Activated CD8-positive, alpha-beta memory T cell treated with anti-CD3 and anti-CD28 coated beads for 1 hour (primary cell): ENCODE data around the gene SEPTIN10.
"Not testable (repeated sequence)": the region's sequence is repeated elsewhere in the genome, so short reads cannot be mapped to it uniquely, and the experiment has no call there.

Experiments used
- DNase-seq, 2 donors: peaks; one replicate each; pipeline ENCODE4 v3.0.0-alpha.2; 2020; ENCODE audit warnings: low read depth in 1 of 2; ENCODE audit errors: extremely low read depth in 1 of 2

The SEPTIN10 gene

GRCh38 chr2:109607766-109608165, 6.0 kb downstream of the SEPTIN10 start:
- DNase-seq: no peak

- no peak for DNase-seq
Measured at GRCh38 chr2:109604597-109604996, 9.2 kb downstream of the SEPTIN10 start.

DNA sequence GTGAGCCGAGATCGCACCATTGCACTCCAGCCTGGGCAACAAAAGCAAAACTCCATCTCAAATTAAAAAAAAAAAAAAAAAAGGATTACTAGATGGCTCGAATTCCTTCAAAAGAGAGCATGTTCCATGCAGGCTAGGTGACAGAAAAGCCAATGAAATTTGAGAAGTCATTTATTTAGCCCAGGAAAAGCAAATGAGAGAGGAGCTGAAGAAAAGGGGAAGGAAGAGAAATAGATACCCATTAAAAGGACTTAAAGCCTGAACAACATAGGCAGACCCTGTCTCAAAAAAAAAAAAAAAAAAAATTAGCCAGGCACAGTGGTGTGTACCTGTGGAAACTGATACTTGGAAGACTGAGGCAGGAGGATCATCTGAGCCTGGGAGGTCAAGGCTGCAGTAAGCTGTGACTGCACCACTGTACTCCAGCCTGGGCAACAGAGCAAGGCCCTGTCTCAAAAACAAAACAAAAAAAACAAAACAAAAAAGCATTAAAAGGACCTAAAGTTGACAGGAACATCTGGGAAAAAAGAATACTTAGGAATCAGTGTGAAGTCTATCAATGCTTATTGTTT, 11.1 kb downstream of the SEPTIN10 start:
- no peak for DNase-seq

- no peak for DNase-seq
Measured at GRCh38 chr2:109601783-109602182, 12.0 kb downstream of the SEPTIN10 start.

DNA sequence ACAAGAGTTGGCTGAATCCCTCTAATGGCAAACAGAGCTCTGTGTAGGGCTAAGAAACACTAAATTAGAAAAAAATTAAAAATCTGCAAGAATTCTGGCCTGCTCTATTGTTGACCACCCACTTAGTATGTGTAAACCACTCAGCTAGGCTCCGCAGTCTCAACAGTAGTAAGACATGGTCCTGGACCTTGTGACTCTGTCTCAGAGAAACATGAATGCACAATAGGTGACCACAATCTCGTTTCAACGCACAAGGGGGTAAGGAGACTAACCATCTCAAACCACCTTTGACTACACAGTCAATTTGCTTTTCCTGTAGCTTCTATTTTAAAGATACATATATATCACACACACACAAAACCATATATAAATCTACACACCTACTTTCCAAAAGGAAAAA, 16.5 kb downstream of the SEPTIN10 start:
- no peak for DNase-seq

DNA sequence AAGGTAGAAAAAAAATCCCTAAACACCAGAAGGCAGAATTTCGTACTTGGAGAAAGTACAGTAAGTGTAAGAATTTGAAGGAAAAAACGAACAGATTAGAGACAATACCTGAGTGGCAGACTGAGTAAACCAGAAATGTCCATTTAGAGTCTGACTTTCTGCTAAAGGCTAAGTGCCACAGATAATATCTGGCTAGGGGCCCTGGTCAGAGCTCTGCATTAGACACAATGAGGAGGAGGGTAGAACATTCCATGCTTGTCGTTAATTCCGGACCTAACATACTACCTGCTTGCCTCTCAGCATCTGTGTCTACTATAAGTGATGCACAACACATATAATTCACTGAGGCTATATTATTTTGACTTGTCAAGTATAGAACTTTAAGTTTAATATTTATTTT, 18.1 kb downstream of the SEPTIN10 start:
- no peak for DNase-seq

DNA sequence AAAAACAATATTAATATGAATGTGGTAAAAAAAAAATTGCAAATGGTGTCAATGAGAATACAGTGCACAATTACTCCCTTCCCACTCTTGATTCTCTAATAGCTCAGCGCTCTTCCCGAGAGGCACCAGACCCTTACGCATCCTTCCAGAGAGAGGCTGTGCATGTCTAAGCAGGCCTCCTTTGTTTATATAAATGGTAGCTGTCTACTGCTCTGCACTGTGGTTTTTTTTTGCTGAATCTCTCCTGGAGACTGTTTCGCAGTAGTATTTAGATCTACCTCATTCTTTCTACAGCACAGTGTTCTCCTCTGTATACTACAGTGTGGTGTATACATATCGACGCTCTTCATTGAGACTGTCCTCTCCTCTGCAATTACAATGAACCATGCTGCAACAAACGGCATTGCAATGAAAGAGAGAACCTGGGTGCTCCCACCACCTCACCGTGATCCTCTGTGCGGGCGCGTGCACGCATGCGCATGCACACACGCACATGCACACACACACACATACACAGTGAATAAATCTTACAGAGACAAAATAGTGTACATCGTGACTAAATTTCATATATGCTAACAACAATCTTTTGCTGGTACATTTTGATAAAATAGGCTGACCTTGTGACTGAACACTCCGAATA, 19.4 kb downstream of the SEPTIN10 start:
- DNase-seq: no peak

GRCh38 chr2:109592905-109593304, 20.9 kb downstream of the SEPTIN10 start:
- DNase-seq: no peak

GRCh38 chr2:109591206-109591605, 22.6 kb downstream of the SEPTIN10 start:
- DNase-seq: no peak

- no peak for DNase-seq
Measured at GRCh38 chr2:109586687-109587086, 27.1 kb downstream of the SEPTIN10 start.

DNA sequence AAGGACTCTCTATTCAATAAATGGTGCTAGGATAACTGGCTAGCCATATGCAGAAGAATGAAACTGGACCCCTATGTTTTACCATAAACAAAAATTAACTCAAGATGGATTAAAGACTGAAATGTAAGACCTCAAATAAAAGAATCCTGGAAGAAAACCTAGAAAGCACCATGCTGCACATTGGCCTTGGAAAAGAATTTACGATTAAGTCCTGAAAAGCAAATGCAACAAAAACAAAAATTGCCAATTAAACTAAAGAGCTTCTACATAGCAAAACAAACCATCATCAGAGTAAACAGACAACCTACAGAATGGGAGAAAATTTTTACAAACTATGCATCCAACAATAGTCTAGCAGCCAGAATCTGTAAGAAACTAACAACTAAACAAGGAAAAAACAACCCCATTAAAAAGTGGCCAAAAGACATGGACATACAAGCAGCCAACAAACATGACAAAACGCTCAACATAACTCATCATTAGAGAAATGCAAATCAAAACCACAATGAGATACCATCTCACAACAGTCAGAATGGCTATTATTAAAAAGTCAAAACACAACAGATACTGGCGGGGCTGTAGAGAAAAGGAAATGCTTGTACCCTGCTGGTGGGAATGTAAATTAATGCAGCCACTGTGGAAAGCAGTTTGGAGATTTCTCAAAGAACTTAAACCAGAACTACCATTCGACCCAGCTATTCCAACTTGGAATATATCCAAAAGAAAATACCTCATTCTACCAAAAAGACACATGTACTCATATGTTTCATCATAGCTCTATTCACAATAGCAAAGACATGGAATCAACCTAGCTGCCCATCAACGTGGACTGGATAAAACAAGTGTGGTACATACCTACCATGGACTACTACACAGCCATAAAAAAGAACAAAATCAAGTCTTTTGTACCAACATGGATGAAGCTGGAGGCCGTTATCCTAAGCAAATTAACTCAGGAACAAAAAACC, 30.6 kb downstream of the SEPTIN10 start:
- no peak for DNase-seq

- not testable (repeated sequence) for DNase-seq
Measured at GRCh38 chr2:109577630-109578029, 36.1 kb downstream of the SEPTIN10 start.

GRCh38 chr2:109575373-109575772, 38.4 kb downstream of the SEPTIN10 start:
- no peak for DNase-seq

GRCh38 chr2:109563980-109564550, 49.7 kb downstream of the SEPTIN10 start:
- no peak for DNase-seq

DNA sequence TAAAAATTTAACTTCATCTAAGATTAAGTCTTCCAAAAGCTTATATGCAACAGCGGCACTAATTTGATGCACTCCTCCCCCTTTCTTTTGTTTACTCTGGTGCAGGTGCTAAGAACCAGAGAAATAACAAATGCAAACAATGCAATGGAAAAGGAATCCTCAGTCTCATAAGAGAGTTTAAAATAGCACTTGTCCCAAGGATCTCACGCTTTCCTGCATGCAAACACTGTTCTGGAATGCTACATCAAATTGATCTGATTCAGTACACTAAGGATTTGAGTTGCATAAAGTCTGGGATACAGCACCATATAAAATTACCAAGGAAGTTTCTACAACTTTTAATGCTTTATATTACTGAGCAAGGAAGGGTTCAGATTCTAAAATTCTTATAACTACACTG, 50.5 kb downstream of the SEPTIN10 start:
- DNase-seq: no peak

GRCh38 chr2:109562421-109562820, 51.3 kb downstream of the SEPTIN10 start:
- DNase-seq: no peak

- no peak for DNase-seq
Measured at GRCh38 chr2:109560265-109560664, 53.5 kb downstream of the SEPTIN10 start.

DNA sequence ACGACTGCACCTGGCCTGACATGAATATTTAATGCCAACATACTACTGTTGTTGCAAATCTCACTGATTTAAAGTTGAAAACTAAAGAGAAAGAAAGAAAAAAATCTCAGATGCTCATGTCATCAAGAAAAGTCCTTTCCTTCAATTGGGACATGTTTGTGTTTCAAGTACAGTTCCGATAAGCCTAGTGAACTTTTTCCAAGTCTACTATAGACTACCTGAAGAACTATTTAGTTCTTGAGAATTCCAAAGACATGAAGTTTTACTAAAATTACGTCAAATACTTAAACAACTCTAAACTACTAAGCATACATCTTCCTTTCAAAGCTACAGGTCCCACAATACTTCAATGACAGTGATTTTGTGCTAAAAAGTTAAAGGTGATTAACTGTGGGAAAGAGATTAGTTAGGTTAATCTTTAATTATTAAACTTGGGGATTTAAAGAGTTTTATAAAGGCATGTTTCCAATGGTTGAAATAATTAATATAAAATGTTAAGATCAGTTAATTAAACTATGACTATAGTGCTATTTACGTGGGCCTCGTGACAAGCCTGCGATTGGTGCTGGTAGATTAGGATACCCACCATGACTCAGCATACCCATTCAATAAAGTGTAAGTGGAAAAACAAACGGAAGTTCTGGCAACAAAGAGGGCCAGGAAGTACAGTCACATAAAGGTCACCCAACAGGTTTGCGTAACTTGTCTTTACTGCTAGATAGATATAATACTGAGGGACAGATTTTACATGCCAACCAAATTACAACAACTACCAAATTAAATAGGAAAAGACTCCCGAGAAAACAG, 55.5 kb downstream of the SEPTIN10 start:
- no peak for DNase-seq

DNA sequence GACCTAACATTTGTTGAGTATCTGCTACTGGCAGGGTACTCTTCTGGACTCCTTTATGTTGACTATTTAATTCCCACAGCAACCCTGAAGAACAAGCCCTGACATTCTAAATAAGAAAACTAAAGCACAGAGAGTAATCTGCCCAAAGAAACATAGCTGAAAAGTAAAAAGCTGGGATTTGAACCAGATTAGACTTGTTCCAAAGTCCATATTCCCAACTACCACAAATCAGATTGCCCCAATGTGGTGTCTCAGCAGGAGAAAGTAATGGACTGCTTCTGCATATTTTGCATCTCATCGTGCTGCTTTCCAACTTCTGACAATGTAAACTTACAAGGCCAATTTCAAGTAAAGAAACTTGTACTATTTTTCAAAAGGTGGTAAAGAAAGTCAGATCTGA, 56.5 kb downstream of the SEPTIN10 start:
- DNase-seq: no peak

GRCh38 chr2:109555346-109555900, 58.3 kb downstream of the SEPTIN10 start:
- DNase-seq: no peak
